A549 (cell line): ENCODE data around the gene CDC42BPG.

Experiments used
- ATOH8 ChIP-seq: fragments of 250-450 bp; sonication (Bioruptor Pico); IDR thresholded peaks from 2 replicates; pipeline ENCODE4 v1.5.0; 2020; ENCODE audit warnings: low read depth, mild to moderate bottlenecking, moderate library complexity
- CEBPB ChIP-seq, 2 experiments: fragments of >200 bp in 1 of 2; sonication (Bioruptor Twin) in 1 of 2; formaldehyde crosslinking in 1 of 2; IDR thresholded peaks; 2 replicates each; pipeline ENCODE4 v1.6.1; 2012 to 2016
- CTCF ChIP-seq: fragments of >200 bp; sonication (Bioruptor Twin); formaldehyde crosslinking; IDR thresholded peaks from 3 replicates; pipeline ENCODE4 v1.5.1; 2016
- MAFK ChIP-seq: fragments of 450-650 bp; IDR thresholded peaks from 2 replicates; pipeline ENCODE4 v1.6.1; 2014; ENCODE audit not compliant: partially characterized antibody
- NFE2L2 ChIP-seq: fragments of 150-350 bp; conservative IDR thresholded peaks from 2 replicates; pipeline ENCODE4 v1.6.1; 2014; ENCODE audit warnings: low read length
- NR3C1 ChIP-seq: fragments of >200 bp; sonication (Bioruptor Twin); formaldehyde crosslinking; IDR thresholded peaks from 3 replicates; pipeline ENCODE4 v1.6.1; 2017
- POLR2A ChIP-seq: IDR thresholded peaks from 2 replicates; pipeline ENCODE4 v1.6.1; 2012; ENCODE audit warnings: mild to moderate bottlenecking, low read length
- RCOR1 ChIP-seq: fragments of 150-350 bp; IDR thresholded peaks from 2 replicates; pipeline ENCODE4 v1.6.1; 2014; ENCODE audit warnings: antibody characterized with exemption, low read length, low read depth
- RNF2 ChIP-seq: fragments of 200-600 bp; sonication (generic); IDR thresholded peaks from 2 replicates; pipeline ENCODE4 v1.6.1; 2016; ENCODE audit warnings: low read depth, mild to moderate bottlenecking, antibody characterized with exemption, moderate library complexity, borderline replicate concordance
- TF ChIP-seq, protein P1 (sequence below): fragments of 200-600 bp; sonication (generic); IDR thresholded peaks from 2 replicates; pipeline ENCODE4 v1.6.1; 2016; ENCODE audit warnings: antibody characterized with exemption, mild to moderate bottlenecking, moderate library complexity

- no peak for TF ChIP-seq CTCF
- TF ChIP-seq NFE2L2: no peak
- no peak for TF ChIP-seq CEBPB (IDR thresholded peaks at IDR 0.05)
- no peak for TF ChIP-seq POLR2A
- no peak for TF ChIP-seq RCOR1
- no peak for TF ChIP-seq ATOH8 (CRISPR knock-in tag)
- TF ChIP-seq, protein P1, sequence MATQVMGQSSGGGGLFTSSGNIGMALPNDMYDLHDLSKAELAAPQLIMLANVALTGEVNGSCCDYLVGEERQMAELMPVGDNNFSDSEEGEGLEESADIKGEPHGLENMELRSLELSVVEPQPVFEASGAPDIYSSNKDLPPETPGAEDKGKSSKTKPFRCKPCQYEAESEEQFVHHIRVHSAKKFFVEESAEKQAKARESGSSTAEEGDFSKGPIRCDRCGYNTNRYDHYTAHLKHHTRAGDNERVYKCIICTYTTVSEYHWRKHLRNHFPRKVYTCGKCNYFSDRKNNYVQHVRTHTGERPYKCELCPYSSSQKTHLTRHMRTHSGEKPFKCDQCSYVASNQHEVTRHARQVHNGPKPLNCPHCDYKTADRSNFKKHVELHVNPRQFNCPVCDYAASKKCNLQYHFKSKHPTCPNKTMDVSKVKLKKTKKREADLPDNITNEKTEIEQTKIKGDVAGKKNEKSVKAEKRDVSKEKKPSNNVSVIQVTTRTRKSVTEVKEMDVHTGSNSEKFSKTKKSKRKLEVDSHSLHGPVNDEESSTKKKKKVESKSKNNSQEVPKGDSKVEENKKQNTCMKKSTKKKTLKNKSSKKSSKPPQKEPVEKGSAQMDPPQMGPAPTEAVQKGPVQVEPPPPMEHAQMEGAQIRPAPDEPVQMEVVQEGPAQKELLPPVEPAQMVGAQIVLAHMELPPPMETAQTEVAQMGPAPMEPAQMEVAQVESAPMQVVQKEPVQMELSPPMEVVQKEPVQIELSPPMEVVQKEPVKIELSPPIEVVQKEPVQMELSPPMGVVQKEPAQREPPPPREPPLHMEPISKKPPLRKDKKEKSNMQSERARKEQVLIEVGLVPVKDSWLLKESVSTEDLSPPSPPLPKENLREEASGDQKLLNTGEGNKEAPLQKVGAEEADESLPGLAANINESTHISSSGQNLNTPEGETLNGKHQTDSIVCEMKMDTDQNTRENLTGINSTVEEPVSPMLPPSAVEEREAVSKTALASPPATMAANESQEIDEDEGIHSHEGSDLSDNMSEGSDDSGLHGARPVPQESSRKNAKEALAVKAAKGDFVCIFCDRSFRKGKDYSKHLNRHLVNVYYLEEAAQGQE: no peak
- TF ChIP-seq RNF2: no peak
- TF ChIP-seq MAFK: no peak
- no peak for TF ChIP-seq NR3C1
Observed at GRCh38 chr11:64890522-64890939, 46.1 kb upstream of the CDC42BPG start.
